Gastrocnemius medialis (tissue), 4 donors: Measurements from ENCODE around the gene PRKCZ.

Experiments
- POLR2A ChIP-seq, 2 donors: fragments of 450-650 bp; IDR thresholded peaks; one replicate each; pipeline ENCODE4 v1.6.1; 2017; ENCODE audit warnings: antibody characterized with exemption in 2 of 2, mild to moderate bottlenecking in 2 of 2, moderate library complexity in 2 of 2
- TF ChIP-seq, protein P1 (sequence below), 5 experiments: fragments of 450-650 bp in 3 of 5; fragments of 200-600 bp in 2 of 5; sonication (generic) in 2 of 5; IDR thresholded peaks in 4 of 5; conservative IDR thresholded peaks in 1 of 5; 1 replicate in 4 of 5; 2 replicates in 1 of 5; pipeline ENCODE4 v1.5.1; 2016 to 2019; ENCODE audit warnings: antibody characterized with exemption in 5 of 5, mild to moderate bottlenecking in 3 of 5, moderate library complexity in 3 of 5

DNA sequence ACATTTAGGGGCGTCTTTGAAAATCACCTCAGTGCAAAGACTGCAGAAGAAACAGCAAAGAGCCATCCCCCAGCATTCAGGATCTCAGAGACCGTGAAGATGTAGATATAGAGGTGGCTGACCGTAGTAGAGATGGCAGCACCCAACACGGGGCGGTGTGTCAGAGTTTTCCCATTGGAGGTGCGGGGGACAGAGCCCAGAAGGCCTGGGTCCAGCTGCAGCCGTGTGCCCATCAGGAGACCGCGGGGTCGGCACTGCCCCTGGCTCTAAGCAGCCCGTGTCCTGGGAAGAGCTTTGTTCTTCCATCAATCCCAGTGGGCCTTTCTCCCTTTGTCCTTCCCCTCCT, 29.9 kb upstream of the PRKCZ start:
- TF ChIP-seq, protein P1, sequence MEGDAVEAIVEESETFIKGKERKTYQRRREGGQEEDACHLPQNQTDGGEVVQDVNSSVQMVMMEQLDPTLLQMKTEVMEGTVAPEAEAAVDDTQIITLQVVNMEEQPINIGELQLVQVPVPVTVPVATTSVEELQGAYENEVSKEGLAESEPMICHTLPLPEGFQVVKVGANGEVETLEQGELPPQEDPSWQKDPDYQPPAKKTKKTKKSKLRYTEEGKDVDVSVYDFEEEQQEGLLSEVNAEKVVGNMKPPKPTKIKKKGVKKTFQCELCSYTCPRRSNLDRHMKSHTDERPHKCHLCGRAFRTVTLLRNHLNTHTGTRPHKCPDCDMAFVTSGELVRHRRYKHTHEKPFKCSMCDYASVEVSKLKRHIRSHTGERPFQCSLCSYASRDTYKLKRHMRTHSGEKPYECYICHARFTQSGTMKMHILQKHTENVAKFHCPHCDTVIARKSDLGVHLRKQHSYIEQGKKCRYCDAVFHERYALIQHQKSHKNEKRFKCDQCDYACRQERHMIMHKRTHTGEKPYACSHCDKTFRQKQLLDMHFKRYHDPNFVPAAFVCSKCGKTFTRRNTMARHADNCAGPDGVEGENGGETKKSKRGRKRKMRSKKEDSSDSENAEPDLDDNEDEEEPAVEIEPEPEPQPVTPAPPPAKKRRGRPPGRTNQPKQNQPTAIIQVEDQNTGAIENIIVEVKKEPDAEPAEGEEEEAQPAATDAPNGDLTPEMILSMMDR (IDR thresholded peaks at IDR 0.05 in 4 of 5, conservative IDR thresholded peaks at IDR 0.05 in 1 of 5), result no peak
- TF ChIP-seq POLR2A (IDR thresholded peaks at IDR 0.05), result no peak
